Stimulated activated CD8-positive, alpha-beta memory T cell treated with anti-CD3 and anti-CD28 coated beads, Interleukin-7, amount 100 ng/mL, for 24 hours (primary cell): ENCODE data around the gene DNAJC11.
"Not testable (repeated sequence)": the region's sequence is repeated elsewhere in the genome, so short reads cannot be mapped to it uniquely, and the experiment has no call there.

Experiments
- DNase-seq: peaks from one replicate; pipeline ENCODE4 v3.0.0-alpha.2; 2020; ENCODE audit warnings: low read depth

DNAJC11 gene

DNA sequence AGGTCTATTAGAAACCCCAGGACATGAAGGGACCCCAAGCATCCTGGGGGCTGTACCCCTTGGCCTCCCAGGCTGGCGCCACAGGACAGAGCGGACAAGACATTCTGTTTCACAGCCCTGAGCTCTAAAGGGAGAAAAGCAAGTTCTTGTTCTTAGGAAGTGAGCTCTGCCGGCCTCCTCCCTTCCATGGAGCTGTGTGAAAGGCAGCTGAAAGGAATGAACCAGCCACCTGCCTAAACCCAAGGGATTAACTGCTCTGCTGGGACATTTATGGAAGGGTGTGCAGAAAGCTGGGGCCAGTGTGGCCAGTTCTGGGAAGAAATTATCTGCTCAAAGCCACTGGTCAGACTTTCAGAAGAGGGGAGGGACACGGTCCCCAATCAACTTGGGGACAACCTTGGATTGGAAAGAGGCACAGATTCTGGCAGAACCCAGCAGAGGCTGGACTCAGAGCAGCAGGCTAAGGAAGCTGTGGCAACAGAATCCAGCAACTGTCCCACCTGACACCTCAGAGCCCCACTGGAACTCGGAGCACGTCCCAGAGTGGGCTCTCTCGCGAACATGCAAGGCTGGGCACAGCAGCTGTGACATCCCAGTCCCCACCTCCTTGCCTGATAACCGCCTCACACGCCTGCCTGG is 101.1 kb downstream of the DNAJC11 start:
- DNase-seq, result no peak

DNA sequence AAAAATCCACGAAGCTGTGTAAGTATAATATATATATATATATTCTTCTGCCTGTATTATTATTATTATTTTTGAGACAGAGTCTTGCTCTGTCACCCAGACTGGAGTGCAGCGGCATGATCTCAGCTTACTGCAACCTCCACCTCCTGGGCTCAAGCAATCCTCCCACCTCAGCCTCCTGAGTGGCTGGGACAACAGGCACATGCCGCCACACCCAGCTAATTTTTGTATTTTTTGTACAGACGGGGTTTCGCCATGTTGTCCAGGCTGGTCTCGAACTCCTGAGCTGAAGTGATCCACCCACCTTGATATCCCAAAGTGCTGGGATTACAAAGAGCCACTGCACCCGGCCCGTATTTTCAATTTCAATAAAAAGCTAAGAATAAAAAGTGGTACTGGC is 101.6 kb downstream of the DNAJC11 start:
- not testable (repeated sequence) for DNase-seq

DNA sequence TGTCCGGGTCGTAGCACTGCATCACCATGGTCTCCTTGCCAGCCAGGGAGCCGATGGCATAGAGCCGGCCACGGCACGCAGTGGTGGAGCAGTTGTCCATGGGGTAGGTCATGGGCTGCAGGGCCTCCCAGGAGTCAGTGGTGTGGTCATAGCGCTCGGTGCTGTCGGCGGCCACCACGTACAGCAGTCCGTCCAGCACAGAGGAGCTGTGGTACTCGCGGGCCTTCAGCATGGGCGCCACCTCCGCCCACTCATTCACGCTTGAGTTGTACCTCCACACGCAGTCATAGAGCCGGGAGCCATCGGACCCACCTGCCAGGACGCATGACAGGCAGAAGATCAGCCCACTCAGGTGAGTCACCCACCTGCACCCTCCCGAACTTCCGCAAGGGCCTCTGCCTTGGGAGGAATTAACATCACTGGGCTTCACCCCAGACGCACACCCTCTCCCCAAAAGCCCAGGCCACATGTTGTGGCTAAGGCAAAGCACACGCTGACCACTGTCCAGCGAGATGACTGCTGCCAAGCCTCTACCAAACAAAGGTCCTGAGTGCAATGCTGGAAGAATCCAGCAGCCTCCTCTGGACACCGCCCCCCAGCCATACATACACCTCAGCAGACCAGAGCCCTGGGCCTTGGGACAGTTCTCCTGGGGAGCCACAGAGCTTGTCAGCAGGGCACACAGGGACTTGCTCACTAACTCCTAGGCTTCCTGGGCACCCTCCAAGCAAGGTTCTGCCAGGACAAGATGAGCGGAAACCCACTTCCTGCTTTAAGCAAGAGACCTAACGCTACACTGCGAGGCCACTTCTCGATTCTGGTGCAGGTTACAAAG is 102.3 kb downstream of the DNAJC11 start:
- no peak for DNase-seq

DNA sequence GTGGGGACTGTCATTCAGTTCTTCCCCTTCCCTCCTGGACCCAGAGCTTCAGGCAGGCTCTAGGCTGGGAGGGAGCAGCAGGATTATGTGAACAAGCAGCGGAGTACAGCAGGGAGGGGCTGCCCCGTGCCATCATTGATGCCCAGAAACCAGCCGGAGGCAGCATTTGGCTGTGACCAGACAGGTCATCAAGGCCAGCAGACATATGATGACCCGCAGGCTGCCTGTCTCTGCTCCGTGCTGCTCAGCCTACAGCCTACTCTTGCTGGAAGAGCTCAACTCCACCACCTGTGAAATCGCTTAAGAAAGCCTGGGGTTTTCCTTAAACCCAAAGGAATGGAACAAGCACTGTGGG is 103.9 kb downstream of the DNAJC11 start:
- DNase-seq, result no peak

DNA sequence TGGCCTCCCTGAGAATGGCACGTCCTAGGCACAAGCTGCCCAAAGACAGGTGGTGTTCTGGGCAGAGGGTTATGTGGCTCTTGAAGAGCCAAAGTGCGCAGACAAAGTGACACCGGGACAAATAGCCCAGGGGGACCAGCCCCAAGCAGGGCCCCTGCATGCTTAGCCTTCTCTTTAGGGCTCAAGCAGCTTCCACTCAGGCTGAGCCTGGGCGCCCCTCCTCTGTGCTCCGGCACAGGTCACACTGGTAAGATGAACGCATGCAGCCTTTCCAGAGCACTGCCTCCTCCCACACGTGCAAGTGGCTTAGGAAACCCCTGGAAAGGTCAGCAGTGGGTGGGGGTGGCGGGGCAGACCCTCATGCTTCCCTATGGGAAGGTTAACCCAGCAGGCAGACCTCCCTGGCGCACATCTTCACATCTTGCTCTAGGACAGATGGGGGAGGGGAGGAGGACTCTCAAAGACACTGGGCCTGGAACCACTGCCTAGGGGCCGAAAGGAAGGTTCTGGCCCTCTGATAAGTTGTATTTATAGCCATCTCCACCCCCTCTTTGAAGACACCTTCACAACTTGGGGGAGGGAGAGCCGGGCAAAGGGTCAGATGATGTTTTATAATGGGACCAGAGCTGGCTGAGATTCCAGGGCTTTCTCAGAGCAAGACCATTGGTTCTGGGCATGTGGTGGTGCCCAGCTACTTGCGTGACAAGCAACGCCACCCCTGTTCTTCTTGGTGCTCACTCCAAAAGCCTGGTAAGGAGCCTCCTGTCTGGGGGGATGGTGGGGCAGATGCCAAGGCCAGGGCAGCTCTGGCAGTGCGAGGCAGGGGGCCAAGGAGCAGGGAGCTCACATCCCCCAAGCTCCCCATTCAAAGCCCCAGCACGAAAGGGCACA is 104.5 kb downstream of the DNAJC11 start:
- DNase-seq, result no peak

DNA sequence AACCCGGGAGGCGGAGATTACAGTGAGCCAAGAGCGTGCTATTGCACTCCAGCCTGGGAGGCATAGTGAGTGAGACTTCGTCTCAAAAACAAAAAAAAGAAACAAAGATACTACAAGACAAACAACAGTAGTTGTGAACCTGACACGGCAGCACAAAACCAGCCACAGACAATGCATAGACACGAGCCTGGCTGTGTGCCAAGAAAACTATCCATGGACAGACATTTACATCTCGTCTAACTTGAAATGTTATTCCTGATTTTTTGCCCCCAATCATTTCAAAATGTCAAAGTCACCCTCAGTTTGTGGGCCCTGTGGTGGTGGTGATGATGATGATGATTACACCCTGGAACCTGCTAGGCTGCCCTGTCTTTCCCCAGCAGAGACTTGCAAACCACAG is 105.3 kb downstream of the DNAJC11 start:
- no peak for DNase-seq

DNA sequence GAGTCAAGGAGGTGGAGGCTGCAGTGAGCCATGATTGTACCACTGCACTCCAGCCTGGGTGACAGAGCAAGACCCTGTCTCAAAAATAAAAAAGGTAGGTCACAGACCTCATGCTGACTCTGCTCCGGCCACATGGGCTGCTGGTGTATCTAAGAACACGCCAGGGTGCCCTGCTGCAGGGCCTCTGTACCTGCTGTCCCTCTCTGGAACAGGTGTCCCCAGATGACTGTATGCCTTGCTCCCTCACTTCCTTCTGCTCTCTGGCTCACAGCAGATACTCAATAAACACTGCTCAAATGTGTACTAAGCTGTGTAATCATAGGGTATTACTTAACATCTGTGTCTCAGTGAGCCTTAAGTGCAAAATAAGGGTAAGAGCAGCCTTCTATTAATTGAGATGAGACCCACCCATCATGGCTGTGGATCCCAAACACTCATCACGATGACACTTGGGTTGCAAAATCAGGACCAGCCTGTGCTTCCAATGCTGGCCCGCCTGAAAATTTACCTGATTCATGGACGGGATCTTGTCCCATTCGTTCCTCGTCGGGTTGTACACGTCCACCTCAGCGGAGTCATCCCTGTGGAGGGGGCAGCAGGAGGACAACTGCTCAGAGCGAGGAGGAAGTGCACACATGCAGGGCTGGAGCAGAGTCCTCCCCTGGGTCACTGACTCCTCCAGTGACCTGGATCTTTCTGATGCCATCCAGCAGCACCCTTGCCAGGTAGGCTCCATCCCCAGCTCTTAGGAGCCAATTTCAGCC is 106.5 kb downstream of the DNAJC11 start:
- DNase-seq, result no peak

DNA sequence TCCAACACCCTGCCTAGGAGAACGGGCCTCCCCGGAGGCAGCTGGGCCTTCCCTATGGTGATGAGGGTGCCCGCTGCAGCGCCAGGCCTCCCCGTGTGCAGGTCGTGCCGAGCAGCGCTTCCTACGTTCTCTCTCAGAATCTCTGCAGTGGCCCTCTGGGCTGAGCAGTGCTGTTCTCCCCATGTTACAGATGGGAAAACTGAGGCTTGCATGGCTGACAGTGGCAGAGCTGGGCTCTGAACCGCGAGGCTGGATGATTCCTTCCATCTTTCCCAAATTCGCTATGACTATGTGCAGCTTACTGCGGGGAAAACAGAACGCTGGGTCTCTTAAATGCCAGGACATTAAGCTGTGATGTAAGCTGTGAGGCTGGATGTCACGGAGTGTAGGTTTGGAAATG is 107.8 kb downstream of the DNAJC11 start:
- no peak for DNase-seq

DNA sequence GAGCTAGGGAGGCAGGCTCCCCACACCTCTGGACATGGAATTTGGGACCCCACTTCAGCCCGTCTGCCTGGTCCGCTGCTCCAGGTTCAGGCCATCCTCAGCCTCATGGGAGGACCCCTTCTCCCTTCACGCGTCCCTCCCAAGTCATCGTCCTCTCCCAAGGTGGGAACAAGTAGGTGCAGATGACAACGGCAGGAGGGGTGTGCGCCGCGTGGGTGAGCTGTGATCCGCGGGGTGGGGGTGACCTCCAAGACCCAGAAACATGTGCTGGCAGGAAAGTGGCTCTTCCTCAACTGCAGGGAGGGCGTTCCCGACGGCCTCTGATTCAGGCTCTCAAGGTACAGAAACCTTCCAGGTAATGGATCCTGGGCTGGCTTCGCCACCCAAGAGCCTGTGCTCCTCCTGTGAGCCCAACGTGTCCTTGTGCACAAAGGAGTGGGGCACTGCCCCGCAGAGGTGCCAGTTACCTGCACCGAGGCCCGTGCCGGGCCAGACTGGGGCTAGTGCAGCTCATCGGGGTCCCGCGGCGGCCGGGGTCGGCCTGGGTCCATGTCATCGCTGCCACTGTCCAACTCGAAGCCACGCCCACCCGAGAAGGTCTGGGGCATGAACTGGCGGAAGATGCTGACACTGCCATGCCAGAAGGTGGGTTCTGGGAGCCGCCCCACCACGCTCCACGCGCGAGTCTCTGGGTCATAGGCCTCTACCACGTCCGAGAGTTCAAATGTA is 108.6 kb downstream of the DNAJC11 start:
- no peak for DNase-seq

DNA sequence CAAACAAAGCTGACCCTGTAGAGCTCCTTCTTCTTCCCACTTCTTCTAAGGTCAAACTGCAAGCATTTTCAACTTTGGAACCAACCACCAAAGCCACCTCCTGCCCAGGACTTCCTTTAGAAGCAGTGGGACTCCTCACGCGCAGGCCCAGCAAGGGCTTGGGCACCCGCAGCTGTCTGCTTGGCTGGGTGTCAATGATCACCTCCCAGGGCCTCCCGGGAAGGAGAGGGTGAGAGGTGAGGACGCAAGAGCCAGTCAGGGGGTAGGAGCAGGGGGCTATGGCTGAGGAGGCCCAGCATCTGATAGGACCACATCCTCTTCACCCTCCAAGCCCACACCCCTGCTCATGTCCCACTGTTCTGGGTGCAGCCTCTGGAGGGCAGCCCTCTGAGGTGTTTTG is 109.2 kb downstream of the DNAJC11 start:
- no peak for DNase-seq

DNA sequence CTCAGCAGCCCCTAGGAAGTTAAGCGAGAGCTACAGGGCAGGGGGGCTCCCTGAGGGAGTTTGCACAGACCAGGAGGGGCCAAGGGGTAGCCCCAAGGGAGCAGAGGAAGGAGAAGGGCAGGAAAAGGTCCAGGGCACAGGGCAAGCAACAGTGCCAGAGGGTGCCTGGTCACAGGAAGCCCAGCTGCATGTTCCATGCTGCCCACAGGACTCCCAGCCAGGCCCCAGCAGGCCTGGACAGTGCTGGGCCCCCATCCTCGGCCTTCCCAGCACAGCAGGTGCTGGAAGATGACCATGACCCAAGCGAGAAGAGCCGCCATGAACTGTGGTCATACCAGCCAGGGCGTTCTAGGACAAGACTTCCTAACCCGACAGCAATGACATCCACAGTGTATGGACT is 110.0 kb downstream of the DNAJC11 start:
- no peak for DNase-seq

DNA sequence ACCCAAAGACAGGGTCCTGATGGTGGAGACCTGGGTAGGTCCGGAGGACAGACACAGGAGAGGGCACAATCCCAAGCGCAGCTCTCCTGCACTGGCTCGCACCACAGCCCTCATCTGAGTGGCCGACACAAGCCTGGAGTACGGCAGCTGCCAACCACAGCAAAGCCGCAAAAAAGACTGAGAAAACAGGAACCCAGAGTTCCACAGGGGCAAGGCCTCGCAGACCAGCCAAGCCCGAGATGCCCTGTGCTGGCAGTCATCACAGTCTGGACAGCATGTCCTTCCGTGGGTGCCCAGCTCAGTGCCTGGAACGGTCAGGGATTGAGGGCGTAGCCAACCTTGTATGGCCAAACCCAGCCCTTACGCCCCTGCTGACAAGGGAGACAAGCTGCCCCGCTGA is 110.4 kb downstream of the DNAJC11 start:
- DNase-seq, result no peak

DNA sequence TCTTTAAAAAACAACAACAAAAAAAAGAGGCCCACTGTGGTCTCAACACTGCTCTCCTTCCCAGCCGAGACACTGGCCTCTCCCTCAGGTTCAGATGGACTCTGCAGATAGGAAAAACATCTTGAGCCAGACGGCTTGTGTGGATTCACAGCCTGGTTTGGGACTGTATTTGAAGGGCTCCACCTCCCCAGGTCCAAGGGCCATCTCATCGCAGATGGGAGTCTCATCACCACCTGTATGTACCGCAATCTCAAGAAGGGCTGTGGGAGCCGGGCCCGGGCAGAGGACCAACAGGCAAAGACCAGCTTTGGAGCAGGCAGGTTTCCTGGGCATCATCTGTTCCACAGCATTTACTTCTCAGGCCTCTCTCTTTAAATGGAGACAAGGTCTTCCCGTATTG is 111.6 kb downstream of the DNAJC11 start:
- no peak for DNase-seq

DNA sequence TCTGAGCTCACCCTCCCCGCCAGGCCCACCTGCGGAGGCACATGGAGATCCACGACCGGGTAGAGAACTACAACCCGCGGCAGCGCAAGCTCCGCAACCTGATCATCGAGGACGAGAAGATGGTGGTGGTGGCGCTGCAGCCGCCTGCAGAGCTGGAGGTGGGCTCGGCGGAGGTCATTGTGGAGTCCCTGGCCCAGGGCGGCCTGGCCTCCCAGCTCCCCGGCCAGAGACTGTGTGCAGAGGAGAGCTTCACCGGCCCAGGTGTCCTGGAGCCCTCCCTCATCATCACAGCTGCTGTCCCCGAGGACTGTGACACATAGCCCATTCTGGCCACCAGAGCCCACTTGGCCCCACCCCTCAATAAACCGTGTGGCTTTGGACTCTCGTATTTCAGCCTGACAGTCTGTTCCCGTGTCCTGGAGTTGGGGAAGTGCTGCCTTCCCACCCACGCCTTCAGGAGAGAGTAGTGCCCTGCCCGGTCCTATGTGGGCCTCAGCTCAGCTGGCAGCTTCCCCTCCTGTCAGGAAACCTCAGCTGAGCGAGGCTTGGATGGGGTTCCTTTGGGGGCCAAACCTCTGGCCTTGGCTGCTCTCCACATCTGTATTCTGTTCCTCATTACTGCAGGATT is 112.6 kb downstream of the DNAJC11 start:
- DNase-seq, result no peak

DNA sequence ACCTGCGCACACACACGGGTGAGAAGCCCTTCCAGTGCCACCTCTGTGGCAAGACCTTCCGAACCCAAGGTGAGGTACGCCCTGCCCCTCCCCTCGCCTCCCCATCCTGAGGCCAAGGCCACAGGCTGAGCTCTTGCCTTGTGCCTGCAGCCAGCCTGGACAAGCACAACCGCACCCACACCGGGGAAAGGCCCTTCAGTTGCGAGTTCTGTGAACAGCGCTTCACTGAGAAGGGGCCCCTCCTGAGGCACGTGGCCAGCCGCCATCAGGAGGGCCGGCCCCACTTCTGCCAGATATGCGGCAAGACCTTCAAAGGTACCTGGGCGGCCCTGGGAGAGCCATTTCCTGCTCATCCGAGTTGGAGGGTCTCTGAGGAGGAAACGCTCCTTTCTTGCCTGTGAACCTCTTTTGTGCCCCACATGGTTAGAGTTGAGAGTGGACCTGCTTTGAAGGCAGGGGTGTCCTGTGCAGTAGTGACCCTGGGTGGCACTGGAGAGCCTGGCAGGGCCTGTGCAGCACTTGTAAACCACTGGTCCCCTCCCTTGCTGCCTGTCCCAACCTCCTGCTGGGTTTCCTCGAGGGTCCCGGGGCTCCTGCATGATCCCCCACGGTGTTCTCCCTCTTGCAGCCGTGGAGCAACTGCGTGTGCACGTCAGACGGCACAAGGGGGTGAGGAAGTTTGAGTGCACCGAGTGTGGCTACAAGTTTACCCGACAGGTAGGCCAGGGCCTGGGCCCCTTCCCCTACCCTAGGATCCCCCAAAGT is 113.3 kb downstream of the DNAJC11 start:
- no peak for DNase-seq

DNA sequence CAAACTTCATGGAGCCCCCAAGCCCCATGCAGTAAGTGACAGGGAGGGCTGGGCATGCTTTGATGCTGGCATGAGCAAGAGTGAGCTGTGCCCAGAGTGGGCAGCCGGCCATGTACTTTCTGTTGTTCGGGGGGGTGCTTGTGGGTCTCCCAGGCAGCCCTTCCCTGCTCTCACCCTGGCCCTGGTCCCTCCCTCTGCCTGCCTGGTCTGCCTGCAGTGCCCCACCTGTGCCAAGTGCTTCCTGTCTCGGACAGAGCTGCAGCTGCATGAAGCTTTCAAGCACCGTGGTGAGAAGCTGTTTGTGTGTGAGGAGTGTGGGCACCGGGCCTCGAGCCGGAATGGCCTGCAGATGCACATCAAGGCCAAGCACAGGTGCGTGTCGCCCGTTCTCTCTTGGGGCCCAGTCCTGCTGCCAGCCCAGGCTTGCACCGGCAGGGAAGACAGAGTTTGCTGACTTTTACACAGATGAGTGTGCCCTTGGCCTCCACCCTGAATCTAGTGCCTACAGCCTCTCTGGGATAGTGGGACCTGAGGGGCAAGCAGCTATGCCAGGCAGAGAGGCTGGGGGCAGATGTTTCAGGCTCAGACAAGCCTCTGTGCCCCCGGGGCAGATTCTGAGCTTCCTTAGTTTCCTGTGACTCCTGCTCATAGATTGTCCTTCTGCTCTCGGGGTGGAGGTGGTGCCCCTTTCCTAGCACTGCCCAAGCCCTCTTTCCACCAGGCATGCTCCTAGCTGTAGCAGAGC is 114.2 kb downstream of the DNAJC11 start:
- DNase-seq, result no peak

DNA sequence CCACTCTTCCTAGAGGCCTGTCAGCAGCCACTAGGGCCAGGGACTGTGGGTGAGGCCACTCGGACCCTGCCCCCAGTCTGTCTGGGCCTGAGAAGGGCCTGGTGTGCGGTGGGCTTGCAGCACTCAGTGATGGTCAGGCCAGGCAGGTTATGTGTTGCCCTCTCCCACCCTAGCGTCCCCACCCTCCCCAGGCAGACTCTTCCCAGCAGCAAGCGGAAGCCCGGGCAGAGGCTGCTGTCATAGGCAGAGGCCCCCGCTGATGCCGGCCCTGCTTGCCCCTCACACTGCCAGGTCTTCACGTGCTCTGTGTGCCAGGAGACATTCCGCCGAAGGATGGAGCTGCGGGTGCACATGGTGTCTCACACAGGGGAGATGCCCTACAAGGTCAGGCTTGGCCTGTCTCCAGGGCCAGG is 115.2 kb downstream of the DNAJC11 start:
- no peak for DNase-seq

DNA sequence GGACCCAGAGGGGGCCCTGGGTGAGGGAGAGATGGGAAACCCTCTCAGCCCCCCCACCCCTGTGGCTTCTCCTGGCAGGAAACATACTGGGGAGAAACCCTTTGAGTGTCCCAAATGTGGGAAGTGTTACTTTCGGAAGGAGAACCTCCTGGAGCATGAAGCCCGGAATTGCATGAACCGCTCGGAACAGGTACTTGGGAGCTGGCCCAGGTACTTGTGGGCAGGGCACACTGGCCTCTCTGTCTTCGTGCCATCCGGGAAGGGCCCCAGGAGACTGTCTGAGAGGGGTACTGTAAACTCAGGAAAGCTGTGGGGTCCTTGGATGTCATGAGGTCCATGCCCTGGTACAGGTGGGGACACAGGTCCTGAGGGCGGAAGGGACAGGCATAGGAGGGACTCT is 115.8 kb downstream of the DNAJC11 start:
- DNase-seq, result no peak

DNA sequence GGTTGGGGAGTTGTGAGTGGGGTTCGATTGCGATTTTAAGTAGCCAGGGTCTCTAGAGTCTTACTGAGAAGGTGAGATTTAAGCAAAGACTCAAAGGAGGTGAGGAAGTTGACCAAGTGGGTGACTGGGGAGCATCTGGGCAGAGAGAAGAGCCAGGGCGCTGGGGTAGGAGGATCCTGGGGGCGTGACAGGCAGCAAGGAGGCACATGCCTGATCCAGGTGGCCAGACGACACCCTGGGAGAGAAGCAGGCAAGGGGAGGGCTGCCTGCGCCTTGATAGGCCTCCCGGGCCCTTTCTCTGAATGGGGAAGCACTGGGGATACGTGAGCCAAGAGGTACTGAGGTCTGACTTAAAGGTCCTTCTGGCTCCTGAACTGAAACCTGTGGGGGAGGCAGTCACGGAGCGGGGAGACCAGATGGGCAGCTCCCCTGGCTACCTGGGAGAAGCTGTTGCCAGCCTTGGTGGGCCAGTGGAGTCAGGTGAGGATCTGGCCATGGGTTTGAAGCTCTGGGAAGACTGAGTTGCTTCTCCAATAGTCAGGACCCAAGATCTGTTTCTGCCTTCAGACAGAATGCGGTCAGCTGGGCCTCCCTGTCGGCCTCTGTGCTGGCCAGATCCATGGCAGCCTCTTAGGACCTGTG is 116.4 kb downstream of the DNAJC11 start:
- DNase-seq, result no peak
